ENCODE measurements around the gene STIMATE.

GRCh38 chr3:52866427-52866826 is 30.9 kb downstream of the STIMATE start:
- TF ChIP-seq CTCF (IDR thresholded peaks at IDR 0.05) (no peak), TEAD4 (IDR thresholded peaks at IDR 0.05; ENCODE audit: borderline replicate concordance, insufficient read depth) (no peak), EP300 (IDR thresholded peaks at IDR 0.05; ENCODE audit: borderline replicate concordance in 1 of 2, low read depth in 1 of 2, low read length in 1 of 2) (no peak), EZH2phosphoT487 (IDR thresholded peaks at IDR 0.05; ENCODE audit: borderline replicate concordance, low read depth) (no peak)
